ENCODE results near the gene GNAQ.

DNA sequence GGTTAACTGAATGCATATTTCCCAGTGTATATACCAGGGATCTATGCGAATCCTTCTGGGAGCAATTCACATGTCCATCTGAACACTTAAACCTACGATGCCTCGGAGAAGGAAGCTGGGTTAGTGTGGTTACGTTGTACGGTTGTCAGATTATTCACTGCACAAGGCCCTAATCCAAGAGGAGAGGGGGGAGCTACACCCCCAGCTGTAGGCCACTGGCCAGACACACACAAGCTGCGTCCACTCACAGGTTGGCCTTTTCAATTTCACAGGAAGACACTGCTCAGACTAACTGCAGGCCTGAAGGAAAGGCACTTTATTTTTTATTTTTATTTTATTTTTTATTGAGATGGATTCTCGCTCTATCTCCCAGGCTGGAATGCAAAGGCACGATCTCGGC, 199.0 kb downstream of the GNAQ start:
- TF ChIP-seq, protein P1, sequence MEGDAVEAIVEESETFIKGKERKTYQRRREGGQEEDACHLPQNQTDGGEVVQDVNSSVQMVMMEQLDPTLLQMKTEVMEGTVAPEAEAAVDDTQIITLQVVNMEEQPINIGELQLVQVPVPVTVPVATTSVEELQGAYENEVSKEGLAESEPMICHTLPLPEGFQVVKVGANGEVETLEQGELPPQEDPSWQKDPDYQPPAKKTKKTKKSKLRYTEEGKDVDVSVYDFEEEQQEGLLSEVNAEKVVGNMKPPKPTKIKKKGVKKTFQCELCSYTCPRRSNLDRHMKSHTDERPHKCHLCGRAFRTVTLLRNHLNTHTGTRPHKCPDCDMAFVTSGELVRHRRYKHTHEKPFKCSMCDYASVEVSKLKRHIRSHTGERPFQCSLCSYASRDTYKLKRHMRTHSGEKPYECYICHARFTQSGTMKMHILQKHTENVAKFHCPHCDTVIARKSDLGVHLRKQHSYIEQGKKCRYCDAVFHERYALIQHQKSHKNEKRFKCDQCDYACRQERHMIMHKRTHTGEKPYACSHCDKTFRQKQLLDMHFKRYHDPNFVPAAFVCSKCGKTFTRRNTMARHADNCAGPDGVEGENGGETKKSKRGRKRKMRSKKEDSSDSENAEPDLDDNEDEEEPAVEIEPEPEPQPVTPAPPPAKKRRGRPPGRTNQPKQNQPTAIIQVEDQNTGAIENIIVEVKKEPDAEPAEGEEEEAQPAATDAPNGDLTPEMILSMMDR (IDR thresholded peaks at IDR 0.05): no peak
- no peak for TF ChIP-seq EZH2 (IDR thresholded peaks at IDR 0.05; ENCODE audit: borderline replicate concordance, insufficient read depth, low read depth, low read length, poor library complexity, severe bottlenecking)

All from B cell (primary cell).